Adrenal gland (tissue), 12 donors: ENCODE measurements around the gene MAP3K3. TPM values are rescaled to one million over a fixed set of nuclear protein-coding genes. Genes with fewer than 3 reads are reported as not detected.

Experiments
- DNase-seq, 7 donors: peaks; one replicate each; pipeline ENCODE4 v3.0.0-alpha.2; 2019 to 2020
- H3K27ac ChIP-seq, 5 donors: fragments of 200-600 bp; sonication (generic) in 4 of 5; 1 replicate in 3 of 5; 2 replicates in 2 of 5; pipeline versions ENCODE4 v1.5.1 to v1.8.0; 2016 to 2020; ENCODE audit warnings: mild to moderate bottlenecking in 1 of 5
- H3K27me3 ChIP-seq: fragments of 200-600 bp; 2 replicates; pipeline ENCODE4 v1.8.0; 2021
- H3K36me3 ChIP-seq, 2 donors: fragments of 200-600 bp; replicated peaks in 1 of 2; 1 replicate in 1 of 2; 2 replicates in 1 of 2; pipeline versions ENCODE4 v1.5.1 to v1.8.0; 2018 to 2022
- H3K4me1 ChIP-seq, 2 donors: fragments of 200-600 bp; replicated peaks in 1 of 2; 1 replicate in 1 of 2; 2 replicates in 1 of 2; pipeline versions ENCODE4 v1.5.1 to v1.8.0; 2018 to 2021
- H3K4me3 ChIP-seq, 4 donors: fragments of 200-600 bp; sonication (generic) in 3 of 4; one replicate each; pipeline ENCODE4 v1.5.1; 2016 to 2018
- H3K9me3 ChIP-seq, 3 donors: fragments of 200-600 bp; sonication (generic) in 1 of 3; replicated peaks in 1 of 3; 1 replicate in 2 of 3; 2 replicates in 1 of 3; pipeline versions ENCODE4 v1.5.1 to v1.8.0; 2016 to 2021
- POLR2A ChIP-seq, 2 donors: fragments of 450-650 bp; IDR thresholded peaks; one replicate each; pipeline ENCODE4 v1.6.1; 2017; ENCODE audit warnings: antibody characterized with exemption in 2 of 2, mild to moderate bottlenecking in 2 of 2, moderate library complexity in 1 of 2
- WGBS, 4 donors: extraction: QIAGEN DNeasy Blood & Tissue Kit in 2 of 4; methylation state at CpG; one replicate each; pipeline versions ENCODE4 v1.1.5 to v1.1.7; 2013 to 2017; 5-methylcytosine and 5-hydroxymethylcytosine counted together
- intact Hi-C, 2 donors: fragments of 100-400 bp; cut with DNase I; formaldehyde crosslinking; loops; one replicate each; pipeline versions ENCODE4 v1.14.1 to v1.15.0; 2022 to 2023
- polyA plus RNA-seq, 3 donors: library from polyadenylated mRNA; stranded (reverse); fragments of 200-250 nt in 2 of 3; fragments of 350-450 nt in 1 of 3; fragmentation: Illumina TruSeq in 1 of 3; extraction: RNeasy Lipid Tissue Mini Kit (QIAGEN cat#74804) in 1 of 3; gene quantifications; one replicate each; pipeline ENCODE4 v1.2.3, GENCODE V29; 2013 to 2014
- total RNA-seq, 9 donors: library from RNA; depleted of rRNA in 4 of 9; stranded (reverse); fragments of >200 nt in 4 of 9; fragments of 120-200 nt in 1 of 9; fragmentation: NEBNext Ultra II Directional in 1 of 9; extraction: Animal tissue kit (Norgen Biotek cat#: 25700) in 1 of 9; gene quantifications; one replicate each; pipeline versions ENCODE4 v1.1.0 to v1.2.4, GENCODE V29; 2013 to 2023
- TF ChIP-seq, protein P1 (sequence below), 6 experiments: fragments of 450-650 bp in 4 of 6; fragments of 200-600 bp in 2 of 6; sonication (generic) in 1 of 6; IDR thresholded peaks; 1 replicate in 5 of 6; 2 replicates in 1 of 6; pipeline versions ENCODE4 v1.5.1 to v1.8.0; 2016 to 2021; ENCODE audit warnings: antibody characterized with exemption in 6 of 6, mild to moderate bottlenecking in 2 of 6, moderate library complexity in 1 of 6
- donor health status: healthy with polysubstance abuse.
- donor health status: Bipolar disorder and iron deficiency.
- donor health status: DM: yes; HTN: yes; CAD: no.
- donor health status: DM: no; HTN: no; CAD: no.
- donor health status: DM: no; HTN: no; CAD: no.
- donor health status: DM: yes; HTN: yes; CAD: no.

Gene MAP3K3
- total and polyA plus RNA-seq, 12 donors, result 11.6 to 47.1 (median 30.5) TPM

DNA sequence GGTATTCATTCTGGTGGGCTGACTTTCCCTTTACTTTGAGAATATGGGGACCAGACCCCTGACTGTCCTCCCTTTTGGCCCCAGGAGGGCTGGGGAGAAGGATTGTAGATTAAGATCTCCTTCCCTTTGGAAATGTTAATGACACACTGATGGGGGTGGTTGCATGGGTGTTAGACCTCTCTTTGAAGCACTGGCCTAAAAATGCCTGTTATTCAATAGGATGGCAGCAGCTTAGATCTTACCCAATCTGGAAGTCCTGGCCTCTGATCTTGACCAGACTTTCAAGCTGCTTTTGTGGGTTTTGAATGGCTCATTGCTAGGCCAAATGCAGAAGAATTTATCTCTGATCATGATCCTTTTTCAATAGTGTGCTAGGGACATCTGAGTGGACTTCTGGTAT lies 25.7 kb downstream of the MAP3K3 start:
- Histone ChIP-seq H3K4me1 (no peaks in the 10 kb centered on the region), H3K9me3 (no peaks in the 10 kb centered on the region), H3K4me3 (no peak overlapping the region), H3K27me3 (no peaks in the 10 kb centered on the region), H3K27ac (no peak overlapping the region), H3K36me3 (peaks cover 0 to 23% of the 10 kb centered on the region in 2 donors)
- DNase-seq, result no peak
- intact Hi-C loops, result no loop called here
- no peak for TF ChIP-seq POLR2A (IDR thresholded peaks at IDR 0.05)
- TF ChIP-seq, protein P1, sequence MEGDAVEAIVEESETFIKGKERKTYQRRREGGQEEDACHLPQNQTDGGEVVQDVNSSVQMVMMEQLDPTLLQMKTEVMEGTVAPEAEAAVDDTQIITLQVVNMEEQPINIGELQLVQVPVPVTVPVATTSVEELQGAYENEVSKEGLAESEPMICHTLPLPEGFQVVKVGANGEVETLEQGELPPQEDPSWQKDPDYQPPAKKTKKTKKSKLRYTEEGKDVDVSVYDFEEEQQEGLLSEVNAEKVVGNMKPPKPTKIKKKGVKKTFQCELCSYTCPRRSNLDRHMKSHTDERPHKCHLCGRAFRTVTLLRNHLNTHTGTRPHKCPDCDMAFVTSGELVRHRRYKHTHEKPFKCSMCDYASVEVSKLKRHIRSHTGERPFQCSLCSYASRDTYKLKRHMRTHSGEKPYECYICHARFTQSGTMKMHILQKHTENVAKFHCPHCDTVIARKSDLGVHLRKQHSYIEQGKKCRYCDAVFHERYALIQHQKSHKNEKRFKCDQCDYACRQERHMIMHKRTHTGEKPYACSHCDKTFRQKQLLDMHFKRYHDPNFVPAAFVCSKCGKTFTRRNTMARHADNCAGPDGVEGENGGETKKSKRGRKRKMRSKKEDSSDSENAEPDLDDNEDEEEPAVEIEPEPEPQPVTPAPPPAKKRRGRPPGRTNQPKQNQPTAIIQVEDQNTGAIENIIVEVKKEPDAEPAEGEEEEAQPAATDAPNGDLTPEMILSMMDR (IDR thresholded peaks at IDR 0.05), result no peak

DNA sequence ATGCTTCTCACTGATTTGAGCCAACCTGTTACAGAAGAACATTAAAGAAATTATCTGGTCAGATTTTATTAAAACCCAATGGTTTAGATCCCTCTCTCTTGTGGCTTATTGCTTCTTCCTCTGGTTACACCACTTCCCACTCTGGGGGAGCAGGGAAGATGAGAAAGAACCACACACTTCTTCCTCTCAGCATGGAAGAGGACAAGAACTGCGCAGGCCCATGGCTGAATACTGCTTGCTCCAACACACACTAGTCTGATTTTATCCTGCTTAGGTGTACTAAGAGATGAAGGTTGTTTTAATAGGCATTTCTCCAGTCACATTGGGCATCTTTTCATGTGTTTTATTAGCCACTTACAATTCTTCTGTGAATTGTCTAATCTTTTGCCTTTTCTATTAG lies 27.6 kb downstream of the MAP3K3 start:
- intact Hi-C loops, result no loop called here
- no peak overlapping the region for H3K27ac ChIP-seq
- no peak overlapping the region for H3K4me3 ChIP-seq
- H3K36me3 ChIP-seq, result peaks cover 0 to 27% of the 10 kb centered on the region in 2 donors
- H3K9me3 ChIP-seq, result no peaks in the 10 kb centered on the region
- TF ChIP-seq POLR2A (IDR thresholded peaks at IDR 0.05), result no peak
- TF ChIP-seq, protein P1 (IDR thresholded peaks at IDR 0.05), result no peak
- no peaks in the 10 kb centered on the region for H3K4me1 ChIP-seq
- 38 to 85% (median 80%) methylated on average over 1 of the region's 1 CpG for WGBS, 4 donors
- no peaks in the 10 kb centered on the region for H3K27me3 ChIP-seq
- DNase-seq, result no peak

DNA sequence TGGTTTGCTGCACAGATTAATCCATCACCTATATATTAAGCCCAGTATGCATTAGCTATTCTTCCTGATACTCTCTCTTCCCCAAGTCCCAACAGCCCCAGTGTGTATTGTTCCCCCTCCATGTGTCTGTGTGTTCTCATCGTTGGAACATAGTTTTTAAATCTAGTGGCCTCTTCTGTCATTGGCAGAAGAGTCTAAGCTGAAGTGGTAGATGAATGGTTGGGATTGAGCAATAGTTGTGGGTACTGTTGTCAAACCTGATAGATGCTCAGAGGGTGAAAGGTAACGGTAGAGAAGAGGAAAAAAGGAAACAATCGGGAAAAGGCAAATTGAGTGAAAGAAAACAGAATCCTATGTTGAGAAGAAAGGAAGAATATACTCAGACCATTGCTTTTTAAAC lies 29.9 kb downstream of the MAP3K3 start:
- H3K27me3 ChIP-seq, result no peaks in the 10 kb centered on the region
- DNase-seq, result no peak
- no peak overlapping the region for H3K4me3 ChIP-seq
- no peak overlapping the region for H3K27ac ChIP-seq
- no peaks in the 10 kb centered on the region for H3K9me3 ChIP-seq
- WGBS, 4 donors, result 32 to 48% (median 41%) methylated on average over 3 of the region's 3 CpGs
- H3K4me1 ChIP-seq, result no peaks in the 10 kb centered on the region
- intact Hi-C loops, result no loop called here
- TF ChIP-seq, protein P1 (IDR thresholded peaks at IDR 0.05), result no peak
- TF ChIP-seq POLR2A (IDR thresholded peaks at IDR 0.05), result no peak
- H3K36me3 ChIP-seq, result peaks cover 0 to 16% of the 10 kb centered on the region in 2 donors

DNA sequence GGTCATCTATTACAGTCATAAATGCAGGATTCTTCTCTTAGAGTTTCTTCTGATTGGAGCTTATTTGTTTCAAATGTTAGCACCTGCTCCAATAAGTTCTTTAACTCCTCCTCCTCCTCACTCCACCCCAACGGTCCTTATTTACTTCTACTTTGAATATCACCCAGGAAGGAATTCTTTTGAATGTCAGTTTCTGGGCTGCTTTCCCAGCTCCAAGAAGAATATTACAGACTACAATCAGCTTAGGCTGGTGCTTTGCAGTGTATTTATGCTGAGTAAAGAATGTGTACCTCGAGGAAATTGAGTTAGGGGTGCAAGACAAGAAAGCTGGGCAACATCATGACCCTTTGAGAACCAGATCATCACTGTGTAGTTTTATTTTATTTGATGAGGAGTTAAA lies 30.8 kb downstream of the MAP3K3 start:
- Histone ChIP-seq H3K9me3 (no peaks in the 10 kb centered on the region), H3K36me3 (peaks cover 0 to 17% of the 10 kb centered on the region in 2 donors)
- WGBS, 4 donors, result 15 to 37% (median 30%) methylated on average over 2 of the region's 2 CpGs

More for the DNA sequence above, 30.8 kb downstream of the MAP3K3 start:
- Histone ChIP-seq H3K27me3 (no peaks in the 10 kb centered on the region), H3K4me1 (no peaks in the 10 kb centered on the region), H3K4me3 (no peak overlapping the region), H3K27ac (peak overlapping the region in 1 of 5 donors; percentile 6)
- DNase-seq, result no peak
- TF ChIP-seq, protein P1 (IDR thresholded peaks at IDR 0.05), result no peak
- TF ChIP-seq POLR2A (IDR thresholded peaks at IDR 0.05), result no peak
- intact Hi-C loops, result no loop called here
